HG03025 (cell line): ENCODE measurements around the gene CCNYL1.
A peak's percentile ranks its signal among the peaks of the same experiment; 100 is the strongest.
"Not testable (repeated sequence)": the region's sequence is repeated elsewhere in the genome, so short reads cannot be mapped to it uniquely, and the experiment has no call there.

Experiments used
- ATAC-seq: cut with Tn5 transposase; IDR thresholded peaks from one replicate; pipeline ENCODE4 v1.9.1; 2021; ENCODE audit warnings: mild to moderate bottlenecking, moderate library complexity; ENCODE audit not compliant: unreplicated experiment, low FRiP score

The CCNYL1 gene

DNA sequence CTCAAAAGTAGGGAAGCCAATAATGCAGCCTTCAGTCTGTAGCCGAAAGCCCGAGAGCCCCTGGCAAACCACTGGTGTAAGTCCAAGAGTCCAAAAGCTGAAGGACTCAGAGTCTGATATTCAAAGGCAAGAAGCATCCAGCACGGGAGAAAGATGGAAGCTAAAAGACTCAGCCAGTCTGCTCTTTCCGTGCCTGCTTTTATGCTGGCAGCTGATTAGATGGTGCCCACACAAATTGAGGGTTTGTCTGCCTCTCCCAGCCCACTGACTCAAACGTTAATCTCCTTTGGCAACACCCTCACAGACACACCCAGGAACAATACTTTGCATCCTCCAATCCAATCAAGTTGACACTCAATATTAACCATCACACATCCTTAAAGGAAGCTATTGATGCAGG lies 14.5 kb upstream of the CCNYL1 start:
- ATAC-seq: not testable (repeated sequence)

- no peak for ATAC-seq
Measured at GRCh38 chr2:207697411-207697810, 14.0 kb upstream of the CCNYL1 start.

DNA sequence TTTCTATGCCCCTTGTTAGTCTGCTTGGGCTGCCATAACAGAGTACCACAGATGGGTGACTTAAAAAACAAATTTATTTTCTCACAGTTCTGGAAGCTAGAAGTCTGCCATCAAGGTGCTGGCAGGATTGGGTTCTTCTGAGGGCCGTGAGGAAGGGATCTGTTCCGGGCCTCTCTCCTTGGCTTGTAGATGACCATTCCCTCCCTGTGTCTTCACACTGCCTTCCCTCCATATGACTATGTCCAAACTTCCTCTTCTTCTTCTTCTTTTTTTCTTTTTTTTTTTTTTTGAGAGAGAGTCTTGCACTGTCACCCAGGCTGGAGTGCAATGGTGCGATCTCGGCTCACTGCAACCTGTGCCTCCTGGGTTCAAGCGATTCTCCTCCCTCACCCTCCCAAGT lies 13.1 kb upstream of the CCNYL1 start:
- ATAC-seq: no peak

DNA sequence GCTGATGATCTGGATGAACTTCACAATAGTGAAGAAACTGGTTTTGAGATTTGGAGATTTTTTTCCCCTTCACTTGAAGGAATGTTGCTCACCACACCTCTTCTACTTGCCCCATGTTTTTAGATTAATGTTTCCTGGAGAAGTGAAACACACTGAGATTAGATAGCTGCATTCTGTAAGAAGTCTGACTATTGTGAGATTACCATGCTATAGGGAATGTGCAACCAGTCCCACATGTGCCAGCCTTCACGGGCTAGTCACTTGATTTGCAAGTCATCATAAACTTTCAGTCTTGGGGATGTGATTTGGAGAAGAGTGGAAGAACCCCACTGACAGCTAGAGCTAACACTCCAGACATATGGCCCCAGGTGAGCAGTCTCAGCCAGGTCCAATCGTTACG lies 7.4 kb upstream of the CCNYL1 start:
- no peak for ATAC-seq

DNA sequence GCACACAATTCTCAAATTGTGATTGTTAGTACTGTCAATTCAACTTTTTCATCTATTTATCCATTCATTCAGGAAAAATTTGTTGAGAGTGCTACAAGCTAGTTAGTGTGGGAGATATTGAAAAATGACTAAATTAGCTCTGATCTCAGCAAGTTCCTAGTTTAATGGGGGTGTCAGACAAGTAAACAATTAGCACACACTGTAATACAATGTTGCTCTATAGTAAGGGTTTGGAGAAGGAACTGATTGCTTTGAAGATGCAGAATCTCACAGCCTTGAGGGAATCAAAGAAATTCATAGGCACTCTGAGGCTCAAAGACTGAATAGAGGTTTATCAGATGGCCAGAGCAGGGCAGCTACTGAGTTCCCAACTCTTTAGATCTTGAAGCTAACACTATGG lies 6.8 kb upstream of the CCNYL1 start:
- no peak for ATAC-seq

- no peak for ATAC-seq
Measured at GRCh38 chr2:207706936-207707860, 4.2 kb upstream of the CCNYL1 start.

- ATAC-seq: peak; percentile 27
Measured at GRCh38 chr2:207711750-207712530, 500 bp downstream of the CCNYL1 start.

DNA sequence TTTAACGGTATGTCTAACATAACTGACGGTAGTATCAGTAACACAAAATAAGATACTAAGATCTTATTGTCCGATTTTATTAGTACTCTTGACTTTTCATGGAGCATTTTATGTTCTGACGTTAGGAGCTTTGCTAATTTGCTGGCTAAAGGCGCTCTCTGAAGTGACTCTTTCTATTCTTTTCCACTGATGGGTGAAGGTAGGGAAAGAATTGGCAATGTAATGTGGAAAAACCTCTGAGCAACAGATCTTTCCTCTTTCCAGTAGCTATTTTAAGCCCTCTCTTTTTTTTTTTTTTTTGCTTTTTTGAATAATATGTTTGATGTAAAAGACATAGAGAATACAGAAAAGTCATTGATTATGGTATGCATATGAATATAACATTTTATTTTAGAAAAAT lies 4.6 kb downstream of the CCNYL1 start:
- ATAC-seq: no peak

DNA sequence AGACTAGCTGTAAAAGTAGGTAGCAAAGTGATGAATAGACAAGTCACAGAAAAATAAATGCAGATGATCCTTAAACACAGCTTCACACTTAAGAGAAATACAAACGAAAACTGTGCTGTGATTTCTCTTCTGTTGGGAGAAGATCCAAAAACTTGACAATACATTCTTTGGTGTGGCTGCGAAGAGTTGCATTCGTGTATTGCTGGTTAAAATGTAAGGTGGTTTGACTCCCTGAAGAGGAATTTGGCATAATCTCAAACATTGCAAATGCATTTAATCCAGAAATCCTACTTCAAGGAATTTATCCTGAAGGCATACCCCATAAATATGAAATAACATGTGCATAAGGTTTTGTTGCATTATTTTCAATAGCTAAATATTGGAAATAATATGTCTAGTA lies 7.1 kb downstream of the CCNYL1 start:
- no peak for ATAC-seq

DNA sequence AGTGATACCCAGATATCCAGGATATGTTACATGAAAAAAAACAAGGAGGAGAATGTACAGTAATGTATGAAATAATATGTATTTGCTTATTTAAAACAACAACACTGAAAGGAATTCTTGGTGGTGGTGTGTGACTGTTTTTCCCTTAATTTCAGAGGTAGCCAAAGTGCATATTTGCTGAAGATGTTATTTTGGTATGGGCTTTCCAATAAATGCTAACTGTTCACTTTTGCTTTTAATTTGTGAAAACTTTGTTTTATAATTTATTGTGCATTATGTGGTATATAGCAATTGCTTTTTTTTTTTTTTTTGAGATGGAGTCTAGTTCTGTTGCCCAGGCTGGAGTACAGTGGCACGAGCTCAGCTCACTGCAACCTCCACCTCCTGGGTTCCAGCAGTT lies 7.6 kb downstream of the CCNYL1 start:
- no peak for ATAC-seq

- not testable (repeated sequence) for ATAC-seq
Measured at GRCh38 chr2:207719655-207720054, 8.2 kb downstream of the CCNYL1 start.

DNA sequence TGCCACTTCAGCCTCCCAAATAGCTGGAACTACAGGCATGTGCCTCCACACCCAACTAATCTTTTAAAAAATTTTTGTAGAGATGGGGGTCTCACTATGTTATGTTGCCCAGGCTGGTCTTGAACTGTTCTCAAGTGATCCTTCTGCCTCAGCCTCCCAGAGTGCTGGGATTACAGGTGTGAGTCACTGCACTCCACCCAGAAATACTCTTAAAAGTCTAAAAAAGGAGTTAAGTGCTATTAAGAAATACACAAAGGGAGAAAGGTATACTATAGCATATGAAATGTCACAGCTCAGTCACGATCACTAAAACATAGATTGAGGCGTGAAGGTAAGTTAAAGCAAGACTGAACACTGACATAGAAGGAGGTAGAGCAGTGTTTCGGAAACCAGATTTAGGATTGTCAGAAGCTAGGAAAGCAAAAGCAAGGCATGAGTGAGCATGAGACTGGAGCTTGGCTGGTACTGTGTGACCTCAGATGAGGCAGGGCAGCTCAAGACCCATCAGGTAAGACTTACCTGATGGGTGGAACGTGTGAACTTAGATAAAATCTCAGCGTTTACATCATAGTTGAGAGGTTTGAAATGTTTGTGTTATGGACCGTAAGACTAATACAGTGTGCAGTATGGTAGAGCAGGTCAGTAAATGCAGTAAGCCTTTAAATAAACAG lies 9.2 kb downstream of the CCNYL1 start:
- no peak for ATAC-seq

DNA sequence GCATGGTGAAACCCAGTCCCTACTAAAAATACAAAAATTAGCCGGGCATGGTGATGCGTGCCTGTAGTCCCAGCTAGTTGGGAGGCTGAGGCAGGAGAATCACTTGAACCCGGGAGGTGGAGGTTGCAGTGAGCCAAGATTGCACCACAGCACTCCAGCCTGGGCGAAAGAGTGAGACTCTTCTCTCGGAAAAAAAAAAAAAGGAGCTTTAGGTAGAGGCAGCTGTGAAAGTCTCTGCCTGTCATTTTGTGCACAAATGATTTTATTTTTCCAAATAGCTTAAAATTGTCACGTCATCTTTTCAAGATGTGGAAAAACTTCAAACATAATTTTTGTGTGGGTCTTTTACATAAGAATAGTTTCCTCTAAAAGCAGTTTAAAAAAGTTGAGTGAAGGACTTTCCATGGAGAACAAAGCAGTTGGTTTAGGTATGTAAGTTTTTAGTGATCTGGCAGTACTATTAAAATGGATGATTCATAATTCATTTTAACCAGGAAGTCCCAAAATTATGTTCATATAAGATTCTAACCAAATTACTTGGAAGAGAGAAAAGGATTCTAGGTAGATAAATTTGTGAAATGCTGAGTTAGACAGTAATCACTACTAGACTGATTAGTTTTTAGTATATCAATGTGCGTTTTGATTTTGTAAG lies 11.5 kb downstream of the CCNYL1 start:
- ATAC-seq: no peak

DNA sequence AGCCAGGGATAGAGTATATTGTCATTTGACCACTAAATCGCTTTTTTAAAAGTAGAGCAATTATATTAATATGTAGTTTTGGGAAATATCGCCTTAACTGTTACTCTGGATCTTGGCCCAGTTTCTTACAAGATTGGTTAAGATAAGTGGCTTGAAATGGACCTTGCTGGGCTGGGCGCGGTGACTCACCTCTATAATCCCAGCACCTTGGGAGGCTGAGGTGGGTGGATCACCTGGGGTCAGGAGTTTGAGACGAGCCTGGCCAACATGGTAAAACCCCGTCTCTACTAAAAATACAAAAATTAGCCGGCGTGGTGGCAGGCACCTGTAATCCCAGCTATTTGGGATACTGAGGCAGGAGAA lies 12.0 kb downstream of the CCNYL1 start:
- not testable (repeated sequence) for ATAC-seq

DNA sequence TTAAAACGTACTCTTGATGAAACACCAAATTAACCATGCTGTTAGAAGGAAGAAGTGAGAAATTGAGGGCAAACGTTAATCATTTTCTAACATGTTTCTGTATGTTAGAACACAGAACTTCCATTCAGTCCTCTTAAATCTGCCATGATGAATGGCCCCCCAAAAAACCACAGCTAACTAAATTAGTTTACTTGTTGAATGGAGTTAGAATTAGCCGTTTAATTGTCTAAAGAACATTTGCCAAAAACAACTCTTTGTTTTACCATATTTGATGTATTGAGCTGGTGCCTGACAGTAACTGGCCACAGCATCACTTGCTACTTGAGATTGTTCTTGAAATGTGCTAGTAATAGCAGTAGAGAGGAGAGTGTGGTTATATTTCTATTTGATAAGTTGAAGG lies 12.7 kb downstream of the CCNYL1 start:
- ATAC-seq: no peak

- ATAC-seq: no peak
Measured at GRCh38 chr2:207725873-207726578, 14.6 kb downstream of the CCNYL1 start.

DNA sequence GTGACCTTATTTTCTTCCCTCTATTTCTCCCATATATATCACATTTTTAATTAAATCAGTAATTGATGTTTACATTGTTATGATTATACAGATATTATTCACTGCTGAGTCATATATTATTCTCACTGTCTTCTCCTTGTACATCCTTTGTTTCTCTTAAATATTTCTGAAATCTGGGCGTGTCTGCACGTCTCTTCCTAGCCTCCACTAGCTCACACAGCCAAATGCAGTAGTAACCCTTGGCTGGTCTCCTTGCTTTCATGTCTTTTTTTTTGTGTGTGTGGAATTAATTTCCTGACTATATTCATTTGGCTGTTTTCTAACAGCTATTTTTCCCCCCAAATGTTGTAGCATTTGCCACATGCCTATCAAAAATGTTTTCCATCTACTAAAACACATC lies 15.8 kb downstream of the CCNYL1 start:
- ATAC-seq: no peak

GRCh38 chr2:207729465-207729998 lies 18.1 kb downstream of the CCNYL1 start:
- no peak for ATAC-seq

- ATAC-seq: no peak
Measured at GRCh38 chr2:207731138-207731537, 19.7 kb downstream of the CCNYL1 start.
